GM21381 (cell line): ENCODE measurements around the gene TMUB1.

ENCODE experiments used
- ATAC-seq: cut with Tn5 transposase; IDR thresholded peaks from one replicate; pipeline ENCODE4 v1.9.1; 2021; ENCODE audit warnings: mild to moderate bottlenecking, moderate library complexity; ENCODE audit not compliant: unreplicated experiment

The TMUB1 gene

GRCh38 chr7:151104411-151105235 is 21.3 kb upstream of the TMUB1 start:
- no peak for ATAC-seq

GRCh38 chr7:151103973-151104372 is 20.7 kb upstream of the TMUB1 start:
- no peak for ATAC-seq

- no peak for ATAC-seq
Observed at GRCh38 chr7:151102991-151103390, 19.7 kb upstream of the TMUB1 start.

GRCh38 chr7:151101621-151102396 is 18.5 kb upstream of the TMUB1 start:
- ATAC-seq, result no peak

GRCh38 chr7:151100921-151101320 is 17.6 kb upstream of the TMUB1 start:
- no peak for ATAC-seq

GRCh38 chr7:151099486-151100211 is 16.4 kb upstream of the TMUB1 start:
- no peak for ATAC-seq

GRCh38 chr7:151095828-151096475 is 12.7 kb upstream of the TMUB1 start:
- no peak for ATAC-seq

- ATAC-seq, result no peak
Observed at GRCh38 chr7:151095123-151095797, 12.0 kb upstream of the TMUB1 start.

- ATAC-seq, result no peak
Observed at GRCh38 chr7:151094675-151095074, 11.4 kb upstream of the TMUB1 start.

GRCh38 chr7:151093748-151094147 is 10.5 kb upstream of the TMUB1 start:
- no peak for ATAC-seq

GRCh38 chr7:151091988-151092387 is 8.7 kb upstream of the TMUB1 start:
- ATAC-seq, result no peak

- no peak for ATAC-seq
Observed at GRCh38 chr7:151091431-151091830, 8.1 kb upstream of the TMUB1 start.

GRCh38 chr7:151091003-151091402 is 7.7 kb upstream of the TMUB1 start:
- ATAC-seq, result no peak

GRCh38 chr7:151089893-151090730 is 6.8 kb upstream of the TMUB1 start:
- no peak for ATAC-seq

GRCh38 chr7:151088856-151089699 is 5.8 kb upstream of the TMUB1 start:
- no peak for ATAC-seq

- ATAC-seq, result no peak
Observed at GRCh38 chr7:151088019-151088855, 4.9 kb upstream of the TMUB1 start.

GRCh38 chr7:151087245-151088018 is 4.1 kb upstream of the TMUB1 start:
- peak; percentile 19 for ATAC-seq
